GM12878 (cell line): ENCODE results near the gene RTN4RL1. TPM values are rescaled to one million over a fixed set of nuclear protein-coding genes. Genes with fewer than 3 reads are reported as not detected.
A peak's percentile ranks its signal among the peaks of the same experiment; 100 is the strongest.

Experiments
- CHD2 ChIP-seq: IDR thresholded peaks from 2 replicates; pipeline ENCODE4 v1.6.1; 2011; ENCODE audit warnings: low read depth, low read length, improper control_type of control experiment, borderline replicate concordance
- EED ChIP-seq: sonication (generic); IDR thresholded peaks from 2 replicates; pipeline ENCODE4 v1.6.1; 2016; ENCODE audit warnings: antibody characterized with exemption, low read depth
- EZH2 ChIP-seq: IDR thresholded peaks from 2 replicates; pipeline ENCODE4 v1.6.1; 2012; ENCODE audit warnings: low read depth, mild to moderate bottlenecking, control low read depth, inconsistent platforms, low read length, borderline replicate concordance; ENCODE audit not compliant: control insufficient read depth
- FOXM1 ChIP-seq: IDR thresholded peaks from 2 replicates; pipeline ENCODE4 v1.6.1; 2012; ENCODE audit warnings: low read depth, mild to moderate bottlenecking, inconsistent platforms, low read length, moderate library complexity
- IKZF1 ChIP-seq: fragments of 450-650 bp; conservative IDR thresholded peaks from 2 replicates; pipeline ENCODE4 v1.6.1; 2017; ENCODE audit warnings: antibody characterized with exemption, mild to moderate bottlenecking
- IKZF2 ChIP-seq, 2 experiments: fragments of 450-650 bp; IDR thresholded peaks; 2 replicates each; pipeline ENCODE4 v1.6.1; 2017; ENCODE audit warnings: mild to moderate bottlenecking in 2 of 2, moderate library complexity in 2 of 2
- MXI1 ChIP-seq: fragments of 150-350 bp; IDR thresholded peaks from 2 replicates; pipeline ENCODE4 v1.6.1; 2011; ENCODE audit warnings: low read depth, mild to moderate bottlenecking, inconsistent platforms, low read length, improper control_type of control experiment
- NR2F1 ChIP-seq: fragments of 450-650 bp; conservative IDR thresholded peaks from 2 replicates; pipeline ENCODE4 v1.6.1; 2017; ENCODE audit warnings: mild to moderate bottlenecking
- SIN3A ChIP-seq: IDR thresholded peaks from 2 replicates; pipeline ENCODE4 v1.6.1; 2012; ENCODE audit warnings: low read depth, low read length, improper control_type of control experiment
- SMAD1 ChIP-seq: fragments of 450-650 bp; IDR thresholded peaks from 2 replicates; pipeline ENCODE4 v1.6.1; 2018; ENCODE audit warnings: mild to moderate bottlenecking, low read depth; ENCODE audit not compliant: partially characterized antibody
- TCF12 ChIP-seq: IDR thresholded peaks from 2 replicates; pipeline ENCODE4 v1.6.1; 2011; ENCODE audit warnings: low read depth, mild to moderate bottlenecking, low read length
- WRNIP1 ChIP-seq: IDR thresholded peaks from 2 replicates; pipeline ENCODE4 v1.6.1; 2011; ENCODE audit warnings: low read depth, low read length, improper control_type of control experiment, borderline replicate concordance
- polyA plus RNA-seq, 11 experiments: library from polyadenylated mRNA; depleted of rRNA in 4 of 11; unstranded in 6 of 11; stranded (reverse) in 5 of 11; fragments of >200 nt; fragmentation: Nextera tagmentation in 4 of 11; fragmentation: Illumina TruSeq in 1 of 11; extraction: Ambion mirVana in 4 of 11; extraction: Trizol in 1 of 11; gene quantifications; 1 replicate in 1 of 11; 2 replicates in 10 of 11; pipeline versions ENCODE4 v1.2.1 to v1.2.3, GENCODE V29; 2011 to 2016; ENCODE audit warnings: inconsistent platforms in 2 of 11, missing spikeins in 2 of 11, low read depth in 1 of 11
- total RNA-seq, 4 experiments: library from RNA; depleted of rRNA in 3 of 4; stranded (reverse); fragments of >200 nt in 3 of 4; fragmentation: Illumina TruSeq in 1 of 4; extraction: Trizol in 1 of 4; gene quantifications; 2 replicates each; pipeline versions ENCODE4 v1.2.1 to v1.2.3, GENCODE V29; 2013 to 2021
- TF ChIP-seq, protein P1 (sequence below): fragments of 450-650 bp; formaldehyde crosslinking; IDR thresholded peaks from 2 replicates; pipeline ENCODE4 v1.5.0; 2022; ENCODE audit warnings: mild to moderate bottlenecking, missing genetic modification characterization
- TF ChIP-seq, protein P2 (sequence below): IDR thresholded peaks from 2 replicates; pipeline ENCODE4 v1.6.1; 2012; ENCODE audit warnings: low read depth, low read length, improper control_type of control experiment
- TF ChIP-seq, protein P3 (sequence below): IDR thresholded peaks from 2 replicates; pipeline ENCODE4 v1.6.1; 2011; ENCODE audit warnings: mild to moderate bottlenecking, low read depth, low read length, moderate library complexity; ENCODE audit not compliant: insufficient replicate concordance
- TF ChIP-seq, protein P4 (sequence below): fragments of 450-650 bp; IDR thresholded peaks from 2 replicates; pipeline ENCODE4 v1.6.1; 2017; ENCODE audit warnings: mild to moderate bottlenecking, moderate library complexity
- TF ChIP-seq, protein P5 (sequence below): fragments of 450-650 bp; IDR thresholded peaks from 2 replicates; pipeline ENCODE4 v1.6.1; 2017; ENCODE audit warnings: antibody characterized with exemption, mild to moderate bottlenecking, moderate library complexity

Gene RTN4RL1
- total and polyA plus RNA-seq, 10 of the 15 experiments (the other 5 are each of a cell fraction or from before 2014, with no cell fraction given): 0.08 to 0.11 (median 0.10) TPM; not detected in 7

DNA sequence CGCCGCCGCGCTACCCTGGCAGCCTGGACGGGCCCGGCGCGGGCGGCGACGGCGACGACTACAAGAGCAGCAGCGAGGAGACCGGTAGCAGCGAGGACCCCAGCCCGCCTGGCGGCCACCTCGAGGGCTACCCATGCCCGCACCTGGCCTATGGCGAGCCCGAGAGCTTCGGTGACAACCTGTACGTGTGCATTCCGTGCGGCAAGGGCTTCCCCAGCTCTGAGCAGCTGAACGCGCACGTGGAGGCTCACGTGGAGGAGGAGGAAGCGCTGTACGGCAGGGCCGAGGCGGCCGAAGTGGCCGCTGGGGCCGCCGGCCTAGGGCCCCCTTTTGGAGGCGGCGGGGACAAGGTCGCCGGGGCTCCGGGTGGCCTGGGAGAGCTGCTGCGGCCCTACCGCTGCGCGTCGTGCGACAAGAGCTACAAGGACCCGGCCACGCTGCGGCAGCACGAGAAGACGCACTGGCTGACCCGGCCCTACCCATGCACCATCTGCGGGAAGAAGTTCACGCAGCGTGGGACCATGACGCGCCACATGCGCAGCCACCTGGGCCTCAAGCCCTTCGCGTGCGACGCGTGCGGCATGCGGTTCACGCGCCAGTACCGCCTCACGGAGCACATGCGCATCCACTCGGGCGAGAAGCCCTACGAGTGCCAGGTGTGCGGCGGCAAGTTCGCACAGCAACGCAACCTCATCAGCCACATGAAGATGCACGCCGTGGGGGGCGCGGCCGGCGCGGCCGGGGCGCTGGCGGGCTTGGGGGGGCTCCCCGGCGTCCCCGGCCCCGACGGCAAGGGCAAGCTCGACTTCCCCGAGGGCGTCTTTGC is 32.8 kb upstream of the RTN4RL1 start (continued):
- TF ChIP-seq, protein P1, sequence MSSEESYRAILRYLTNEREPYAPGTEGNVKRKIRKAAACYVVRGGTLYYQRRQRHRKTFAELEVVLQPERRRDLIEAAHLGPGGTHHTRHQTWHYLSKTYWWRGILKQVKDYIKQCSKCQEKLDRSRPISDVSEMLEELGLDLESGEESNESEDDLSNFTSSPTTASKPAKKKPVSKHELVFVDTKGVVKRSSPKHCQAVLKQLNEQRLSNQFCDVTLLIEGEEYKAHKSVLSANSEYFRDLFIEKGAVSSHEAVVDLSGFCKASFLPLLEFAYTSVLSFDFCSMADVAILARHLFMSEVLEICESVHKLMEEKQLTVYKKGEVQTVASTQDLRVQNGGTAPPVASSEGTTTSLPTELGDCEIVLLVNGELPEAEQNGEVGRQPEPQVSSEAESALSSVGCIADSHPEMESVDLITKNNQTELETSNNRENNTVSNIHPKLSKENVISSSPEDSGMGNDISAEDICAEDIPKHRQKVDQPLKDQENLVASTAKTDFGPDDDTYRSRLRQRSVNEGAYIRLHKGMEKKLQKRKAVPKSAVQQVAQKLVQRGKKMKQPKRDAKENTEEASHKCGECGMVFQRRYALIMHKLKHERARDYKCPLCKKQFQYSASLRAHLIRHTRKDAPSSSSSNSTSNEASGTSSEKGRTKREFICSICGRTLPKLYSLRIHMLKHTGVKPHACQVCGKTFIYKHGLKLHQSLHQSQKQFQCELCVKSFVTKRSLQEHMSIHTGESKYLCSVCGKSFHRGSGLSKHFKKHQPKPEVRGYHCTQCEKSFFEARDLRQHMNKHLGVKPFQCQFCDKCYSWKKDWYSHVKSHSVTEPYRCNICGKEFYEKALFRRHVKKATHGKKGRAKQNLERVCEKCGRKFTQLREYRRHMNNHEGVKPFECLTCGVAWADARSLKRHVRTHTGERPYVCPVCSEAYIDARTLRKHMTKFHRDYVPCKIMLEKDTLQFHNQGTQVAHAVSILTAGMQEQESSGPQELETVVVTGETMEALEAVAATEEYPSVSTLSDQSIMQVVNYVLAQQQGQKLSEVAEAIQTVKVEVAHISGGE: no peak
- no peak for TF ChIP-seq IKZF2 (IDR thresholded peaks at IDR 0.05)
- TF ChIP-seq EED: no peak
- TF ChIP-seq EZH2: no peak
- TF ChIP-seq, protein P2, sequence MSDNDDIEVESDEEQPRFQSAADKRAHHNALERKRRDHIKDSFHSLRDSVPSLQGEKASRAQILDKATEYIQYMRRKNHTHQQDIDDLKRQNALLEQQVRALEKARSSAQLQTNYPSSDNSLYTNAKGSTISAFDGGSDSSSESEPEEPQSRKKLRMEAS: peak; percentile 72; the same call in 1 of the 2 replicates
- TF ChIP-seq SMAD1: no peak
- peak; percentile 63; the same call in 1 of the 2 replicates for TF ChIP-seq TCF12
- TF ChIP-seq NR2F1: no peak
- TF ChIP-seq FOXM1: no peak
- TF ChIP-seq SIN3A: no peak
- no peak for TF ChIP-seq WRNIP1
- no peak for TF ChIP-seq IKZF1
- TF ChIP-seq, protein P3, sequence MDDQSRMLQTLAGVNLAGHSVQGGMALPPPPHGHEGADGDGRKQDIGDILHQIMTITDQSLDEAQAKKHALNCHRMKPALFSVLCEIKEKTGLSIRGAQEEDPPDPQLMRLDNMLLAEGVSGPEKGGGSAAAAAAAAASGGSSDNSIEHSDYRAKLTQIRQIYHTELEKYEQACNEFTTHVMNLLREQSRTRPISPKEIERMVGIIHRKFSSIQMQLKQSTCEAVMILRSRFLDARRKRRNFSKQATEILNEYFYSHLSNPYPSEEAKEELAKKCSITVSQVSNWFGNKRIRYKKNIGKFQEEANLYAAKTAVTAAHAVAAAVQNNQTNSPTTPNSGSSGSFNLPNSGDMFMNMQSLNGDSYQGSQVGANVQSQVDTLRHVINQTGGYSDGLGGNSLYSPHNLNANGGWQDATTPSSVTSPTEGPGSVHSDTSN: no peak
- TF ChIP-seq, protein P4, sequence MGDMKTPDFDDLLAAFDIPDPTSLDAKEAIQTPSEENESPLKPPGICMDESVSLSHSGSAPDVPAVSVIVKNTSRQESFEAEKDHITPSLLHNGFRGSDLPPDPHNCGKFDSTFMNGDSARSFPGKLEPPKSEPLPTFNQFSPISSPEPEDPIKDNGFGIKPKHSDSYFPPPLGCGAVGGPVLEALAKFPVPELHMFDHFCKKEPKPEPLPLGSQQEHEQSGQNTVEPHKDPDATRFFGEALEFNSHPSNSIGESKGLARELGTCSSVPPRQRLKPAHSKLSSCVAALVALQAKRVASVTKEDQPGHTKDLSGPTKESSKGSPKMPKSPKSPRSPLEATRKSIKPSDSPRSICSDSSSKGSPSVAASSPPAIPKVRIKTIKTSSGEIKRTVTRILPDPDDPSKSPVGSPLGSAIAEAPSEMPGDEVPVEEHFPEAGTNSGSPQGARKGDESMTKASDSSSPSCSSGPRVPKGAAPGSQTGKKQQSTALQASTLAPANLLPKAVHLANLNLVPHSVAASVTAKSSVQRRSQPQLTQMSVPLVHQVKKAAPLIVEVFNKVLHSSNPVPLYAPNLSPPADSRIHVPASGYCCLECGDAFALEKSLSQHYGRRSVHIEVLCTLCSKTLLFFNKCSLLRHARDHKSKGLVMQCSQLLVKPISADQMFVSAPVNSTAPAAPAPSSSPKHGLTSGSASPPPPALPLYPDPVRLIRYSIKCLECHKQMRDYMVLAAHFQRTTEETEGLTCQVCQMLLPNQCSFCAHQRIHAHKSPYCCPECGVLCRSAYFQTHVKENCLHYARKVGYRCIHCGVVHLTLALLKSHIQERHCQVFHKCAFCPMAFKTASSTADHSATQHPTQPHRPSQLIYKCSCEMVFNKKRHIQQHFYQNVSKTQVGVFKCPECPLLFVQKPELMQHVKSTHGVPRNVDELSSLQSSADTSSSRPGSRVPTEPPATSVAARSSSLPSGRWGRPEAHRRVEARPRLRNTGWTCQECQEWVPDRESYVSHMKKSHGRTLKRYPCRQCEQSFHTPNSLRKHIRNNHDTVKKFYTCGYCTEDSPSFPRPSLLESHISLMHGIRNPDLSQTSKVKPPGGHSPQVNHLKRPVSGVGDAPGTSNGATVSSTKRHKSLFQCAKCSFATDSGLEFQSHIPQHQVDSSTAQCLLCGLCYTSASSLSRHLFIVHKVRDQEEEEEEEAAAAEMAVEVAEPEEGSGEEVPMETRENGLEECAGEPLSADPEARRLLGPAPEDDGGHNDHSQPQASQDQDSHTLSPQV: no peak
- TF ChIP-seq CHD2: no peak
- TF ChIP-seq MXI1: peak; percentile 57
- TF ChIP-seq, protein P5, sequence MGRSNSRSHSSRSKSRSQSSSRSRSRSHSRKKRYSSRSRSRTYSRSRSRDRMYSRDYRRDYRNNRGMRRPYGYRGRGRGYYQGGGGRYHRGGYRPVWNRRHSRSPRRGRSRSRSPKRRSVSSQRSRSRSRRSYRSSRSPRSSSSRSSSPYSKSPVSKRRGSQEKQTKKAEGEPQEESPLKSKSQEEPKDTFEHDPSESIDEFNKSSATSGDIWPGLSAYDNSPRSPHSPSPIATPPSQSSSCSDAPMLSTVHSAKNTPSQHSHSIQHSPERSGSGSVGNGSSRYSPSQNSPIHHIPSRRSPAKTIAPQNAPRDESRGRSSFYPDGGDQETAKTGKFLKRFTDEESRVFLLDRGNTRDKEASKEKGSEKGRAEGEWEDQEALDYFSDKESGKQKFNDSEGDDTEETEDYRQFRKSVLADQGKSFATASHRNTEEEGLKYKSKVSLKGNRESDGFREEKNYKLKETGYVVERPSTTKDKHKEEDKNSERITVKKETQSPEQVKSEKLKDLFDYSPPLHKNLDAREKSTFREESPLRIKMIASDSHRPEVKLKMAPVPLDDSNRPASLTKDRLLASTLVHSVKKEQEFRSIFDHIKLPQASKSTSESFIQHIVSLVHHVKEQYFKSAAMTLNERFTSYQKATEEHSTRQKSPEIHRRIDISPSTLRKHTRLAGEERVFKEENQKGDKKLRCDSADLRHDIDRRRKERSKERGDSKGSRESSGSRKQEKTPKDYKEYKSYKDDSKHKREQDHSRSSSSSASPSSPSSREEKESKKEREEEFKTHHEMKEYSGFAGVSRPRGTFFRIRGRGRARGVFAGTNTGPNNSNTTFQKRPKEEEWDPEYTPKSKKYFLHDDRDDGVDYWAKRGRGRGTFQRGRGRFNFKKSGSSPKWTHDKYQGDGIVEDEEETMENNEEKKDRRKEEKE: no peak
